ENCODE data around the gene FAM221B.

The FAM221B gene

GRCh38 chr9:35814841-35815543 lies 13.5 kb downstream of the FAM221B start, which contains the start of gene HINT2:
Gene HINT2 (minus strand): TSS chr9:35815042. CDS start chr9:35814979, 63 bp downstream.
- DNase-seq = peak; percentile 100

DNA sequence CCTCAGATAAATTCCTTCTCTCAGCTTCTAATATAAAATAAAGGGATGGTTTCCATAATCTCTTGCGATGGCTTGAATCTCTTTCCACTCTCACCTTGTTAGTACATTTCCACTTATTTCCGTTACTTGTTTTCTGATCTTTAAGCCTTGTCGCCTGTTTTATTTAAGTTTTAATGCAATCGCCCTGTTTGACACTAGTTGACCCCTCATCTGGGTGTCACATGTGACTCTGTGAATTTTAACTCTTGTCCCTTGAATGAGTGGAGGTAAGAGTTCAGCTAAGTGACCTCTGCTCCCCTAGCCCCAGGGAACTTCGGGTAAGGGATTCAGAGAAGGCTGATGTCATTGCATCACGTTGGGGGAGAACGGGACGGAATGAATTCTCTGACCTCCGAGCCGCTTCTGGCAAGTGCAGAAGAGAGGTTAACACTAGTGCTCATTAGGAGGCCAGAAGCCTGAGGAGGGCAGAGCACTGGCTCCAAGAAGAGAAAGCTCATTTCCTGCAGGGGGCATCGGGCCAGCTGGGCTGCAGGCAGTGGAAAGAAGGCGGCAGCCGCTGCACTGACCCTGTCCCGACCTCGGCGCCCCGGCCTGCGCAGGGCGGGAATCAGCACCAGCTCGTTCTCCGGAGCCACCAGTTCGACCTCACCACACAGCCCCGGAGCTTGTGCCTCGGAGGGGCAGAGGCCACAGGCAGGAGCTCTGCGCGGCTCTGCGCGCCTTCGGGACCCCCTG lies 14.3 kb downstream of the FAM221B start:
- no peak for DNase-seq

DNA sequence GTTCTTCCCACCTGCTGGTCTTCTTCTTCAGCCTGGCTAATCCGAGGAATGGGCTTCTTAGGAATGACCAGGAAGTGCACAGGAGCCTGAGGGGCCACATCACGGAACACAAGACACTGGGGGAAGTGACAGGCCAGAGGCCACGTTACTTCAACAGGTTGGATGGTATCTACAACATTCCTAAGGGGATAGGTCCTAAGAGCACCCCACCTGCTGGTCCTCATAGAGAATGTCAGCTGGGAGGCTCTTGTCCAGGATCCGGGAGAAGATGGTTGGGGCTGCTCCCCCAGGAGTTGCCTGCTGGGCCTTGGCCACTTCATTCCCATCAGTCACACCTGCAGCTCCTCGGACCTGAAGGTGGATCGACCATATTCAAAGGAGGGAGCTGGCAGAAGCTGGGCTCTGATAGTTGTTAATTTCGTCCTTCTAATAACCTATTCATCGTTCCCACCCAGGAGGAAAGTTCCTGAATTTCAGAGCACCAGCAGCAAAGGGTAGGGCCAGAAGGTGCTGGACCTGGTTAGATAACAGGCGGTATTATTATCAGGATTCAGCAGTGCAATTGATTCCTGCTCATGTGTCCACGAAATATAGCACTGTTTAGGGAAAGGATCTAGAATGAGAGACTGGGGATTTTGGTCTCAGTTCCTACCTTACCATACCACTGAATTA lies 15.0 kb downstream of the FAM221B start:
- no peak for DNase-seq

- peak; percentile 90 for DNase-seq
These were observed 16.4 kb downstream of the FAM221B start, which contains the start of gene SPAG8 for GRCh38 chr9:35812025-35812602. Gene SPAG8 (minus strand): TSS chr9:35812262. CDS start chr9:35812147, 115 bp downstream.

GRCh38 chr9:35811381-35812024 lies 17.0 kb downstream of the FAM221B start:
- no peak for DNase-seq

DNA sequence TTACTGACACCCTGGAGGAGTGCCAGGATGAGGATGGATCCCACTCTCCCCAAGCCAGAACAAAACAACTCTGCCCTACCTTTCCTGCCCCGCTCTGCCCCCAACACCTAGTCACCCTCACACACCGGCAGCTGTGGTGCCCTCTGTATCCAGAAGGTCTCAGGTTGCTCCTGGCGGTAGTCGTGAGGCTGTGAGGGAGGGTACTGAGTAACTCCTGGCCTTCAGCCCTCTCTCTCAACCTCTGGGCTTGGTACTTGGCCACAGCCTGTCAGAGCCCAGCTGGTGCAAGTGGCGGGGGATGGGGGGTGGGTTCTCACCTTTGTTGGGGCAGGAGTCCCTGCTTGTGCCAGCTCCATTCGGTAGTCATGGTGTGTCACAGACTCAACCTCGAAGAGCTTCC lies 18.4 kb downstream of the FAM221B start:
- no peak for DNase-seq

- no peak for DNase-seq
These were observed 20.1 kb downstream of the FAM221B start for GRCh38 chr9:35808433-35808832.

GRCh38 chr9:35806101-35806500 lies 22.4 kb downstream of the FAM221B start:
- DNase-seq = no peak

GRCh38 chr9:35801328-35802128 lies 27.0 kb downstream of the FAM221B start:
- DNase-seq = no peak

DNA sequence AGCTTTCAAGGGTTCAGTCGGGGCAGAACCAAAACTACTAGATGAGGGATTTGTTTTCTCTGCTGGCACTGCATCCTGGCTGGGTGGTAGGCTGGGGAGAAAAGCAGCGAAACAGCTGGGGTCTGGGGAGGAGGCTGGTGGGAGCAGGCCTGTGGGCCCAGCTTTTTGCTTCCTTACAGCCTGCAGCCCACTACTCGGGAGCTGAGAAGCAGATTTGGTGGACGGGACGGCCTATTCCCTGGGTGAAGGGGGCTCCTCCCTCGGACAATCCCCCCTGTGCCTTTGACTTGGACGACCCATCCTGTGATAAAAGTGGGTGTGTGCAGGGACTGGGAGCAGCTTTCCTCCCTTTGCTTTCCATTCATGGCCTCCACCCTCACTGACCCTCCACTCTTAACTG lies 28.0 kb downstream of the FAM221B start:
- no peak for DNase-seq

DNA sequence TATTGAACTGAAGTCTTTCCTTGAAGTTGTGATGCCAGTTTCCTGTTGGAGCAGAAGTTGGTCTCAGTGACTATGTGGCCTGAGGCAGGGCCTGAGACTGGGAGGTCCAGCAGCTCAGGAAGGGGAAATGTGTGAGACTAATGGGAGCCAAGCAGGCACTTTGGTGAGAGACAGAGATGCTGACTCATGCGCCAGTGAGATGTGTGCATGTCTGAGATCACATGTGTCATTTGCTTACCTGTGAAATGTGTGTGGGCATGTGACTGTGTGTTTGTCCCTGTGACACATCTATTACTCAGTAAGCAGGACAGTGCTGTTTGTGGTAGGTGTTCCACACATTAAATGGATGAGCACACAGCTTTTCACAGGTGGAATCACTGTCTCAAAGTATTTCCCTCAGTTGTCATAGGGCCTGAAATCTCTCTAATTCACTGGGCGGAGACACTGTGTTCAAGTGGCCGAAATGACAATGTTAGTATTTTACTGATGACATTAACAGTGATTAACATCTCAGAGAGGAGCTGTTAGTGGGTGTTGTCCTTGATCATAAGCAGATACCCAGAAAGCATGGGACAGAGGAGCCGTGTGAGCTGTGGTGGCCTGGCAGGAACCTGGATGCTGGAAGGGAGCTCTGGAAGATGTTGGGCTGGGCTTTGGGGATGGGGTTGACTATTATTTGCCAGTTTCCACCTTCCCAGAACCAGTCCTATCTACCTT lies 29.7 kb downstream of the FAM221B start:
- no peak for DNase-seq

DNA sequence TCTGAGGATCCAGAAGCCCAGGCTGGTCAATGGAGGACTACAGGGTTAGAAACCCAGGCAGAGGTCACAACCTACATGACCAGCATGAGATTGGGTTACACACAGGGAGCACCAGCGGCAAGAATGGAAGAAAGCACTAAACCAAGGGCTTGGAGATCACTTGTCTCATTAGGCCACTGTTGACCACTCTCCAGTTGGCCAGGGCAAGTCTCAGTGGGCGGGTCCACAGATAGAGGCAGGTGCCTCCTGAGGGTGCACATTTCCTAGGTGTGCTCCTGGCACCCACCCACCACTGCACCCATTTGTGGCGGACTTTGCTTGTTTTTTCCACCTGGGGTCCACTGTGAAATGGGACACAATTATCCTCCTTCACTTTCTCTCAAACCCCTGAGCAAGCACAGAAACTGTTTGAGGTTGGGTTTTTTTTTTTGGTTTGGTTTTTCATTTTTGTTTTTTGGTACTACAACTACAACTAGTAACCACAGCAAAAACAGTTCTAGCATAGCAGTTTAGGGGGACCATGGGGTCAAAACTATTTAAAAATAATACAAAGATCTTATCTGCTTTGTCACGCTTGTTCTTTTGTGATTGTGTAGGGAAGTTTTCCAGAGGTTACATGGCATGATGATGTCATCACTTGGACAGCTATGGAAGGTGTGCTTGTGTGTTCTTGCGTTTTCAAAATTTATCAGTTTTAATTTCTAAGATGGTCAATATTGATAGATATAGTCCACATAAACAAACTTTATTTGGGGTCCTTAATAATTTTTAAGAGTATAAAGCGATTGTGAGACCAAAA lies 31.0 kb downstream of the FAM221B start:
- no peak for DNase-seq

GRCh38 chr9:35795695-35796094 lies 32.8 kb downstream of the FAM221B start:
- DNase-seq = no peak

DNA sequence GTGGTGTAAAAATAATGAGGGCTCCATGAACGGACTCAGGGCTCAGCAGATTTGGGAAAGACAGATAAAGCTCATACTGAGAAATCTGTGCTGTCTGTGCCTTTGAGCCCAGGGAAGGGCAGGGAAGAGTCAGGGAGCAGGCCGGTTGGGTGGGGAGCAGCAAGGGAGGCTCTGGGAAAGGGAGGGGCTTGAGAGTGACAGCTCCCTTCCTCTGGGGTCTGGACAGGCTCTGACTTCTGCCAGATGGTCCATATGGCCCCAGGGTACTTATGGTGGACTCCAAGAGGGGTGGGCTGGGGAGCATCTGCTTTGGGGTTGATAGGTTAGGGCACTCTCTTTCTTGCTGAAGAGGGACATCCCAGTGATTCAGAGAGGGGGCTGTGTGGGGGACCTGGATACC lies 35.1 kb downstream of the FAM221B start:
- no peak for DNase-seq

GRCh38 chr9:35792826-35793225 lies 35.7 kb downstream of the FAM221B start:
- no peak for DNase-seq

- no peak for DNase-seq
These were observed 36.3 kb downstream of the FAM221B start for GRCh38 chr9:35792024-35792813.

GRCh38 chr9:35791297-35791921 lies 37.1 kb downstream of the FAM221B start, which contains the start of gene NPR2:
Gene NPR2 (plus strand): TSS chr9:35791591. CDS start chr9:35792409, 818 bp downstream.
- DNase-seq = no peak

DNA sequence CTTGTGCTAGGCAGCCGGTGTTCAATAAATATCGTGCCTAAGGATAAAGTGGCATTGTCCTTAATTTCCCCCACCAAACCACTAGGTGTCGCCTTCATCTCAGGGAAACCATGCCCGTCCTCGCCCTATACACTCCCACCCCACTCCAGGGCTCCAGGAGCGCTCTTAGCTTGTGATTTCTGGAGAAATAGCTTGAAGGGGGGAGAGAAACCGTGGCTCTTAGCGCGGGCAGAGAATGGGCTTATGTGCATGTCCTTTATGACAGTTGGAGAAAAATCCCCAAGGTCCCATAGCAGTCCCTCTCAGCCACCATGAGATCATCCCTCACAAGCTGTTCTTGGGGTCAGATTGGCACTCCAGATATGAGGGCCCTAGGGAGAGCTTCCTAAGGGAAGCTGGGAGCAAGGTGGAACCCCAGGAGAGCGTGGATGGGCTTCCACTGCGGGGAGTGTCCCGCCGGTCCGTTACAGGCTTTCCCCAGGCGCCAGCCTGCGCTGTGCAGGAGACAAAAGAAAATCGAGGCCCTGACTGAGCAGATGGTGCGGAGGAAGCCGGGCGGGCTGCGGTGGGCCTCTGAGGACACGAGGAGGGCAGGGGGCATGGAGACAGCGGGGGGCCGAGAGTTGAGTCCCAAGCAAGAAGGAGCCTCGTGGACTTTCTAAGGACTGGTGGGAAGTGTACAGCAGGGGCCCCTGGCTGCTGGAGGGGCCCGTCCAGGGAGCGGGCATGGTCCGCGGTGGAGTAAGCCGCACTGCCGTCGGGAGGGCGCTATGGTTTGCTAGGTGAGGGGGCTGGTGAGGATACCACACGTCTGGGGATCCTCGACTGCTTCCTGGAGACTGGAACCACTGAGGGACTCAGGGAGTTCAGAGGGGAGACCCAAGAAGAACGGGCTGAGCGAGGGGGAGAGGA lies 37.9 kb downstream of the FAM221B start:
- peak; percentile 90 for DNase-seq

All from NCI-H1694 (cell line).